GM18858 (cell line): ENCODE results near the gene CALM3.

Source experiments
- ATAC-seq: cut with Tn5 transposase; IDR thresholded peaks from one replicate; pipeline ENCODE4 v1.9.1; 2021; ENCODE audit not compliant: unreplicated experiment

The CALM3 gene

DNA sequence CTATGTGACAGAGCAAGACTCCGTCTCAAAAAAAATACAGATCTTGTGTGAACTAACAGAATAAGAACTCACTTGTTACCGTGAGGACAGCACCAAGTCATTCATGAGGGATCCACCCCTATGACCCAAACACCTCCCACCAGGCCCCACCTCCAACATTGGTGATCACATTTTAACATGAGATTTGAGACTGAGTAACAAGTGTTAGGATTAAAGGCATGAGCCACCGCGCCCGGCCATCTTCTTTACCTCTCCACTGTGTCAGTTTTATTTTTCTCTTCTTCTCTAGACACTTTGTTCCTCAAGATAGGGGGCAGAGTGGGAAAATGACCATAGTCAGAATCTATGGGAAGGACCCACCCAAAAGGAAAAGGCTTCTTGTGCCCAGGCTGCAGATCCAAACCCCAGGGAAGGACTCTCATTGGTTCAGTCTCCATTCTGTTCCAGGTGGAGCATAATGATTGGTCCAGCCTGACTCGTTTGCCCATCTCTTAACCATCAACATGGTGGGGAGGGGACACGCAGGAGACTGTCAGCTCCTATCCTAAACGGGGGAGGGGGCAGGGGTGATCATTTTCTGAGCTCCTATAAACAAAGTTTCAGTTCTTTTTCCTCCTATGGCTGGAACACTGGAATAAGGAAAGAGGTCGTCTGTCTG lies 1.3 kb upstream of the CALM3 start:
- no peak for ATAC-seq

DNA sequence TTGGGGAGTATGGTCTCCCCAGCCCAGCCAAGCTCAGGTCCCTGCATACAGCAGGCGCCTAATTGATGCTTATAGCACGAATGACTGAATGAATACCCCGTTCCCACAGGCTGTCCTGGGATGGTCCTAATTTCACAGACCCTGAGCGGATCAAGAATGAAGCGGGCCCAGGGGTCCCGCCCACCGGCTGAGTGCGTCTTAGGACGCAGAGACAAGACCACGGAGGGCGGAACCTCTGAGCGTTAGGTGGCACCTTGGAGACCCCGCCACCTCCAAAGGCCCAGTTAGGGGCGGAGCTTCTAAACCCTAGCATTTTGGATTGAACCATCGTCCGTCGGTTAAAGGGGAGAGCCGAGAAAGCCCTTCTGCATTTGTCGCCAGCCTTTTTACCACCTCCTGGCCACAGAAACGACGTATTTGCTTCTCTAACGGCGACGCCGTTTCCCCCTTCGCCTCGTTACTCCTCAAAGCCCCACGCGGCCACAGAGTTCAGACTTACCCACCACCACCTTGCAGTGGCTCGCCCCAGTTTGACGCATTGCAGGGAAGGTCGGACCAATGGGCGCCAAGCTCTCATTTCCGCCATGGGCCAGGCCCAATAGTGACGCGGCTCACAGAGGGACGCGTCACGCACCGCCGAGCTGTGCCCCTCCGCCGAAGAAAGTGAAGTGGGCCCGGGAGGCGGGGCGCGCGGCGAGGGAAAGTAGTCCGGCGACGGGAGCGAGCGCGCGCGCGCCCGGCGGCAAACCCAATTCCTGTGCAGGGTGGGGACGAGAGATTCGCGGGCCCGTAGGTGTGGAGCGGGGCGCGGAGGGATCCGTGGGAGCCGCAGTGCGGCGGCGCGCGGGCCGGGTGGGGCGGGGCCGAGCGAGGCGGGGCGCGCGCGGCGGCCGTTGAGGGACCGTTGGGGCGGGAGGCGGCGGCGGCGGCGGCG lies 479 bp upstream of the CALM3 start:
- ATAC-seq = peak; percentile 57

DNA sequence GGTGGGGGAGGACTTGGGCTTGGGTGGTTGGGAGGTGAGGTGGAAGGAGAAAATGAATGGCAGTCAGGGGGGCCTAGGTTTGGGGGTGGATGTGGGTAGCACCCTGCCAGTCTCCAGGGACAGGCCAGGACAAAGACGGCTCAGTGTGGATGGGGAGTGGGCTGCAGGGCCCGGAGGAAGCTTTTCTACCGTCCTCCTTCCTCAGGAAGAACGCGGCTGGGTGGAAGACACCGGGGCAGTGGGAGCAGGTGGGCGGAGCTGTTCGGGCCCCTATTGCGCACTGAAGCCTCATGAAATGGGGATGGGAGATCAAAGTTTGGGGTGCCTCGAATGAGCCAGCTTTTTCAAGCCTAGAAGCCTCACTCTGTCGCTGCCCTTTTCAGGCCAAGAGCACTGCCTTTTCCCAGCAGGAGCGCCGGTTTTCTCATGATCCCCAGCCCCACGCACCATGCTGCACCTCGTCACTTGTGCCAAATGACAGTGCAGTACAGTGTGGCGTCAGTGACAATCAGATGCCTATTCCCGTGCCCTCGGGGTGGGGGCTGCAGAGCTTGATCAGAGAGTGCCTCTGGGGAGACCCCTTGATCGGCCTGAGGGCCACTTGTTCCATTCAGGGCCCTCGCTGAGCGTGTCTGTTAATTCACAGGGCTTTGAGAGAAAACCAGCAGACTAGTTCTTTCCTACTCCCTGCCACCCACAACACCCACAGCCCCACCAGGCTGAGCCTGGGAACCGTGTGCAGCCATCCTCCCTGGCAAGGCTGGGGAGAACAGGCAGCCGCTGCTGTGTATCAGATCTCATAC lies 1.5 kb downstream of the CALM3 start:
- ATAC-seq = no peak

DNA sequence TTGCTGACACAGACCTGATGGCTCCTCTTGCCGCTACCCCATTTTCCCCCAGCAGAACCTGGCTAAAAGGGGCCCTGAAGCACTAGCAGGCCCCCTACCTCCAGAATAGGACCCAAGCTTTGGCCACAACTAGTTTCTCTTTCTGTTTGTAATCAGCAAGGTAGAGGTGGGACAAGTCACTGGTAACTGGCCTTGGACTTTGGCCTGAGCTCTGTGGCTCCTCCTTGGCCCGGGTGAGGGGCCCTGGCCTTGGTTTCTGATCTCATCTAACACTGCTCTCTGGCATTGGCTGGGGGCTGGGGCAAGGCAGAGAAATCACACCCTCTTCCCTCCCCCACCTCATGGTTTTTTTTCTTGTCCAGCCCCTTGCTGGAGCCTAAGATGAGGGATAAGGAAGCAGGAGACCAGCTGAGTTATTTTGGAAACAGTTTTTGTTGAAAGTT lies 2.1 kb downstream of the CALM3 start:
- no peak for ATAC-seq

DNA sequence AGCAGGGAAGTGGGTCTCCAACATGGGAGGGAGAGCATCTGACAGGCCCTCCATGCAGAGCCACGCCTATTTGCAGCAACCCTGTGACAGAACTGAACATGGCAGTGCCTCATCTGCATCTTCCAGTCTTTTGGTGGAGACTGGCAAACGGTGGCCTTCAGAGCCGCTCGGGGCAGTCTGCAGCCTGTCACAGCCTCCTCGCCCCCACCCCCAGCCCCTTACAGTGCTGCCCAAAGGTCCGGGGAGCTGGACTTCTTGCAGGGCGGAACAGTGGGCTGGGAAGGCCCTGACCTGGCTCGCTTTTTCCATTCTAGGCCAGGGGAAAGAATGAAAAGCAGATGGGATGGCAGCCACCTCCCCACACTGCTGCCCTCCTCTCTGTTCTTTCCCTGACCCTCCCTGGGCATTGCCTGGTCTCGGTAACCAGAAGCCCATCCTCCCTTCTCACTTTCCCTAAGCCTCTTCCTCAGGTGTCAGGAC lies 2.7 kb downstream of the CALM3 start:
- ATAC-seq = no peak

DNA sequence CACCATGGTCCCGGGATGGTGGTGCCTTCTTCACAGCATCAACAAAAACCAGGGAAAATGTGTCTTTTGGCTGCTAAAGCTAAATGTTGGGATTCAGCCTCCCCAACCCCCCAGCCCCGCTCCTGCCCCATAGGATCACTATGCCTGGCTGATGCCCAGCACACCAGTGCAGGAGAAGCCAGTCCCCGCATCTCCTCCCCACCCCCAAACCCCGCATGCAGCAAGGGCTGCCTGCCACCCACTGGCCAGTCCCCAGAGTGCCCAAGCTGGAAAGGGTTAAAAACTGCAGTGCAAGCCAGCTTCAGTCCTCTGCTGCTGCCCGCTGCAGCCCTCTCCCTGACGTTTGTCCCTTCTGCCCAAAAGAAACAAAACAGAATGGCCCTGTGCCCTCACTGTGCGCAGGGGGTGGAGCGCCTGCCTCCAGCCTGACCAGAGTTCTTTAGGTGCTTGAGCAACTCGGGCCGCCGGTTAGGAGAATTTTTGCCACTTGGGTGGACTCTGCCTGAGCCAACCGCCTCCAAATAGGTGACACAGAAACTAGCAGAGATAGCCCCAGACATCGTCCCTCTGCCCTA lies 3.7 kb downstream of the CALM3 start:
- no peak for ATAC-seq

DNA sequence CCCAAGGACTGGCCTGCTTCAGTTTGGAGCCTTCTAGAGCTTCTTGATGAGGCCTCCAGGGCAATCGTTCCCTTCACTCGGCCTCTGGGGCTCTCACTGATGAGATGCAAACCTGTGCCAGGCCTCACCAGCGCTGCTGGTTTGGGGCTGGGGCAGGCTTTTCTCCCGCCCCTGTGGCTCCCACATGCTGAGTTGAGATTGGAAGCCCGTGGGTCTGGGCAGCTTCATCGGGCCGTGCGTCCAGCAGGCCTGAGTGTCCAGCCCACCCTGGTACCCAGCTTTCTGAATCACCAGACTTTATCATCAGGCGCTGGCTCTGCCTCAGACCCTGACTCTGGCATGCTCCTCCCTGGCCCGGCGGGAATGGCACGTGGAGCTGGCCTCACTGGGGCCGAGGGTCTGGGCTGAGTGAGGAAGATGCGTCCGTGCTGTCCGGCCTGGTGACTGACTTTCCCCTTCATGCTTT lies 4.3 kb downstream of the CALM3 start:
- ATAC-seq = no peak

DNA sequence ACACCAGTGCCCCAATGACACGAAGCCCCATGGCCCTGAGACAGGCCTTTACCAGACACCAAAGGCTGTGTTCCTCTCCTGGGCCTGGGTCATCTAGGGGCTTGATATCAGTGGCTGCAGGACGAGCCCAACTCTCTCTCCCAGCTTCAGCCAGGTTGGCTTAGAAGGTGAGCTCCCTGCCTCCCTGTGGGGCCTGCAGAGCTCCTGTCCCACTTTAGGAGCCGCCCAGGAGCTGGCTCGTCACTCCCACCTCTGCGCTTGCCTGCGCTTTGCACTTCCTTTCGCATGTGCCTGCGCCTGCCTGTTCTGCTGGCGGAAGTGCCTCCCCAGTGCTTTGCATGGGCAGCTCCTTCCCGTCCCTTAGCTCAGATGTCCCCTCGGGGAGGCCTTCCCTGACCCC lies 4.9 kb downstream of the CALM3 start:
- no peak for ATAC-seq

DNA sequence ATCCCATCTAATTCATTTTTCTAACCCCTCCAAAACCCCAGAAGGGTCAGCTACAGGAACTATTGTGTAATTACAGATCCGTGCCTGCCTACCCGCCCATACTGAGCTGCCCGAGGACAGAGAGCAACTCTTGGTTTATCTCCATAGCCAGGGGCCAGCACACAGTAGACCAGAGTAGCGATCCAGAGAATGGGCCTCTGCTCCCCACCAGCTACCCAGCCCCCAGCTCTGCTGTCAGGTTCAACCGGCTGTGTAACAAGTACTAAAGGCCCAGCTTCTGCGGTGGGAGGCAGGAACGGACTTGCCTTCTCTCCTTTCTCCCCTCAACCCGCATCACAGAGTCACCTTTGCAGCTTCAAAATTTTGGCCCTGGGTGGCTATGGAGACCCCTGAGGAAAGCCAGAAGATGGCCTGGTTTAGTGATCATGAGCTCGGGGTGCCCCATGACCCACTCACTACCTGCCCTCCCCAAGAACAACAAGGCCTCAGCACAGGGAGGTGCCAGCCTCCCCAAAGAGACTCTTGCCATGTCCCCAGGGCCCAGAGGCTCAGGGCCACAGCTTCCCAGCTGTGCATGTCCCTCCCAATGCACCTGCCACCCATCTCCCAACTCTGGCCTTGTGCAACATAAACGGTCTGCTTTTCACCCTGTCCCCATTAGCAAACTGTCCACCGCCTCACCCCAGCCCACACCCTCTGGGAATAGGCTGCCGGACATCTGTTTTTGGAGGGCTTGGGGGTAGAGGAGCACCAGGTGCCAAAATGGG lies 5.7 kb downstream of the CALM3 start:
- ATAC-seq = no peak

DNA sequence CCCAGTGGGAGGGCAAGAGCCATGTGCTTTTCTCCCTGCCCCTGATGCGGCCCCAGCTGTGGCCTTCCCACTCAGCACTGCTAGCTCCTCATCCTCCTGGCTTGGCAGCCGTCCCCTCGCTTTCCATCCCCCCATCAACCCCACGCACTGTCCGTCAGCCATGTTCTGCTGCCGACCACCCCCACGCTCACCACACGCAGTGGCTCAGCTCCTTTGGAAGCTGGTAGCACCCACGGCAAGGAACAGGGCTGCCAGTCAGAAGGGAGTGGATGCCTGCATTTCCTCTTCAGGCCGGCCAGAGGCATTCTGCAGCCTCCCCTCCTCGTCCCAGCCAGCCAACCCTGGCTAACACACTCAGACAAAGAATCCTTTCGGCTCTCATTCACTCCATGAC lies 6.3 kb downstream of the CALM3 start:
- ATAC-seq = no peak

DNA sequence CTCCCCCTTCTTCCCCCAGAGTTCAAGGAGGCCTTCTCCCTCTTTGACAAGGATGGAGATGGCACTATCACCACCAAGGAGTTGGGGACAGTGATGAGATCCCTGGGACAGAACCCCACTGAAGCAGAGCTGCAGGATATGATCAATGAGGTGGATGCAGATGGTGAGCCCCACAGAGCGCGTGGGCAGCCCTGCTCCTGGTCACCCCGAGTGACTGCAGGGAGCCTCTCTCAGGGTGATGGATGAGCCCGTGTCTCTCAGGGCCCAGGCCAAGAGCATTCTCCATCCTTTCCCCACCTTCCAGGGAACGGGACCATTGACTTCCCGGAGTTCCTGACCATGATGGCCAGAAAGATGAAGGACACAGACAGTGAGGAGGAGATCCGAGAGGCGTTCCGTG lies 7.0 kb downstream of the CALM3 start:
- no peak for ATAC-seq

DNA sequence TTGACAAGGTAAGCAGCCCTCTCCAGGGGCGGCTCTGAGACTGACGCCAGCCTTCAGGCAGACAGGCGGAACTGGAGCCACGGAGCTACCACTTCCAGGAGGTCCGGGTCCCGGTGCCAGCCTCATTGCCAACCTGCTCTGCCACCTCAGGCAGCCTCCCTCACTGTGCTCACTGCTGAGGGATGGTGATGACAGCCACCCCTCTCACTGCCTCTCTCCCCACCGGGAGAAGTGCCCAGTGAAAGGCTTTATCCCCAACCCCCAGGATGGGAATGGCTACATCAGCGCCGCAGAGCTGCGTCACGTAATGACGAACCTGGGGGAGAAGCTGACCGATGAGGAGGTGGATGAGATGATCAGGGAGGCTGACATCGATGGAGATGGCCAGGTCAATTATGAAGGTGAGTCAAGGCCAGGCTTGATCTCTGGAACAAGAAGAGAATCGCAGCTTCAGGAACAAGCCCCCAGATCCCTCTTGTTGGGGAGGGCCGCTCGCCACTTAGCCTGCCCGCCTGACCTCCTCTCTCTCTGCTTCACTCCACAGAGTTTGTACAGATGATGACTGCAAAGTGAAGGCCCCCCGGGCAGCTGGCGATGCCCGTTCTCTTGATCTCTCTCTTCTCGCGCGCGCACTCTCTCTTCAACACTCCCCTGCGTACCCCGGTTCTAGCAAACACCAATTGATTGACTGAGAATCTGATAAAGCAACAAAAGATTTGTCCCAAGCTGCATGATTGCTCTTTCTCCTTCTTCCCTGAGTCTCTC lies 7.6 kb downstream of the CALM3 start:
- ATAC-seq = no peak

DNA sequence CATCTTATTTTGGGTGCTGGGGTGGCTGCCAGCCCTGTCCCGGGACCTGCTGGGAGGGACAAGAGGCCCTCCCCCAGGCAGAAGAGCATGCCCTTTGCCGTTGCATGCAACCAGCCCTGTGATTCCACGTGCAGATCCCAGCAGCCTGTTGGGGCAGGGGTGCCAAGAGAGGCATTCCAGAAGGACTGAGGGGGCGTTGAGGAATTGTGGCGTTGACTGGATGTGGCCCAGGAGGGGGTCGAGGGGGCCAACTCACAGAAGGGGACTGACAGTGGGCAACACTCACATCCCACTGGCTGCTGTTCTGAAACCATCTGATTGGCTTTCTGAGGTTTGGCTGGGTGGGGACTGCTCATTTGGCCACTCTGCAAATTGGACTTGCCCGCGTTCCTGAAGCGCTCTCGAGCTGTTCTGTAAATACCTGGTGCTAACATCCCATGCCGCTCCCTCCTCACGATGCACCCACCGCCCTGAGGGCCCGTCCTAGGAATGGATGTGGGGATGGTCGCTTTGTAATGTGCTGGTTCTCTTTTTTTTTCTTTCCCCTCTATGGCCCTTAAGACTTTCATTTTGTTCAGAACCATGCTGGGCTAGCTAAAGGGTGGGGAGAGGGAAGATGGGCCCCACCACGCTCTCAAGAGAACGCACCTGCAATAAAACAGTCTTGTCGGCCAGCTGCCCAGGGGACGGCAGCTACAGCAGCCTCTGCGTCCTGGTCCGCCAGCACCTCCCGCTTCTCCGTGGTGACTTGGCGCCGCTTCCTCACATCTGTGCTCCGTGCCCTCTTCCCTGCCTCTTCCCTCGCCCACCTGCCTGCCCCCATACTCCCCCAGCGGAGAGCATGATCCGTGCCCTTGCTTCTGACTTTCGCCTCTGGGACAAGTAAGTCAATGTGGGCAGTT lies 8.6 kb downstream of the CALM3 start:
- ATAC-seq = no peak

DNA sequence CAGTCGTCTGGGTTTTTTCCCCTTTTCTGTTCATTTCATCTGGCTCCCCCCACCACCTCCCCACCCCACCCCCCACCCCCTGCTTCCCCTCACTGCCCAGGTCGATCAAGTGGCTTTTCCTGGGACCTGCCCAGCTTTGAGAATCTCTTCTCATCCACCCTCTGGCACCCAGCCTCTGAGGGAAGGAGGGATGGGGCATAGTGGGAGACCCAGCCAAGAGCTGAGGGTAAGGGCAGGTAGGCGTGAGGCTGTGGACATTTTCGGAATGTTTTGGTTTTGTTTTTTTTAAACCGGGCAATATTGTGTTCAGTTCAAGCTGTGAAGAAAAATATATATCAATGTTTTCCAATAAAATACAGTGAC lies 9.3 kb downstream of the CALM3 start:
- ATAC-seq = no peak

DNA sequence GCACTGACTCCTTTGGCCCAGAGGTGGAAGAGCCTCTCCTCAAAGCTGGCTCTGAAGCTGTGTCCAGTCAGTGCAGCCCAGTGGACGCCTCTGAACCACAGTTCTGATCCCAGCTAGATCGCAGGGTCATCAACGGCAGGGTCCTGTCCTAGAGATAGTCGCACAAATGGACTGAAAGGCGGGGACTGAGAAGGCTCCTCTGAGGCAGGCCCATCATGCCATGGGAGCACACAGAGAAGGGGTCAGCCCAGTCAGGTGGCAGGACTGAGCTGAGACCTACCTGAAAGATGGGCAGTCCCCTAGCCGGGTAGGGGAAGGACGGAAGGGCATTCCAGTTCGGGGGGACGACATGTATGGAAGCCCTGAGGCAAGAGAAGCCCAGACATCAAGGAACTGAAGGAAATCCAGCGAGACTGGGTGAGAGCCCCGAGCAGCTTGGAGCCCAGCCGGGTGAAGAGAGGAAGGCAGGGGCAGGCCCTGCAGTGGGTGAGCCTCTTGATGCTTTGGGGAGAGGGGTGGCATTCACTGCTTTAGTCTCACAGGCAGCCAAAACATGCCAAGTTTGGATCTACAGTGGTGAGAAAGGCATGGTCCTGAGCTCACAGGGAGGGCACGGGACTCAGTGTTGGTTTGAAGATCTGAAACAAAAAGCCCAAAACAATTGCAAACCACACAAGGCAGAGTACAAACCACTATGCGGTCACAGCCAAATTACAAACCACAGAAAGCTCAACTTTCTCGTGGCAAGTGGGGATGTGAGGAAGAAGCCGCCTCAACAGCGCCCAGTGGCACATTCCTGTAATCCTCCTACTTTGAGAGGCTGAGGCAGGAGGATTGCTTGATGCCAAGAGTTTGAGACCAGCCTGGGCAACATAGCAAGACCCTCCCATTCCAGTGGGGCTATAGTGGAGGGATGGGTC lies 10.0 kb downstream of the CALM3 start:
- no peak for ATAC-seq

DNA sequence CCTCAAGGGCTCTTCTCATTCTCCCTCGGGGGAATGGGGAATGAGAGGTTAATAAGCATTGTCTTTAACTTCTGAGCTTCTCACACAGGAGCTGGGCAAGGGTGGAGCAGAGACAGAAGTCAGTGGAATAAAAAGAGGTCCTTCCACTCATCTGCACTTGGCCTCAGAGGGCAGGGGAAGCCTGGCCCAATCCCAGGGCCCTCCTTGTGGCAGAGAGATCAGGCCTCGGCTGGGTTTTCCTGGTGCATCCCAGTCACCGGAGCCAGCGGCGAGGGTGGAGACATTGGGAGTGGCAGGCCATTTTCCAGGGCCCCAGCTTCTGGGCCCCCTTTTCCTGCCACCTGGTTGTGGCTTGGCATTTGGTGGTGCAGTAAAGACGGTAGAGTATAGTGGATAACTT lies 10.6 kb downstream of the CALM3 start:
- ATAC-seq = no peak

DNA sequence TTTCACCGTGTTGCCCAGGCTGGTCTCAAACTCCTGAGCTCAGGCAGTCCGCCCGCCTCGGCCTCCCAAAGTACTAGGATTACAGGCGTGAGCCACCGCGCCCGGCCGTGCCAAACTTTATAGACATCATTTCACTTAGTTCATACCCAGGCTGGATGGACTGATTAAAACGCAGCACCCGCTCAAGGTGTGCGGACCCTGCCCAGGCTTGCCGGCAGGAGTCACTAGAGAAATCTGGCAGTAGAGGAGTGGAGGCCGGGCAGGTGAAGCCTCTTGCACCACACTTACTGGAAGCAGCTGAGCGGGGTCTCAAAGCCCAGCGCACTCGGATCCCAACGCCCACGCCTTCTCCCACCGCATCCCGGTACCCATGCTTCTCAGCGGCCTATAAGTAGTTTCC lies 12.4 kb downstream of the CALM3 start:
- no peak for ATAC-seq
